ENCODE results near the gene USH1C.

Gene USH1C

GRCh38 chr11:17568944-17569343 is 24.7 kb upstream of the USH1C start:
- no peak for DNase-seq

DNA sequence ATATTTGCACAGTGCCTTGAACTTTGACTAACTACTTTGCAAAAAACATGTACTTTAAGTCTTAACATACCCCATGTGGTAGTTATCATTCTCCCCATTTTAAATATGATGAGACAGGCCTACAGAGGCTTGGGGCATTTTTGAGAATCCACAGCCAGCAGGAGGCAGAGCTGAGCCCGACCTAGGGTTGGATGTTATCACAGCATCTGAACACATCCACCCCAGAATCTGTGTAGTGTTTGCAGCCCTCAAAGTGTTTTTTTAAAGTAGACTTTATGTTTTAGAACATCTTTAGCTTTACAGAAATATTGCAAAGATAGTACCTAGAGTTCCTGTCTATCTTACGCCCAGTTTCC is 20.4 kb upstream of the USH1C start:
- DNase-seq = no peak

GRCh38 chr11:17563961-17564686 is 19.9 kb upstream of the USH1C start:
- no peak for DNase-seq

DNA sequence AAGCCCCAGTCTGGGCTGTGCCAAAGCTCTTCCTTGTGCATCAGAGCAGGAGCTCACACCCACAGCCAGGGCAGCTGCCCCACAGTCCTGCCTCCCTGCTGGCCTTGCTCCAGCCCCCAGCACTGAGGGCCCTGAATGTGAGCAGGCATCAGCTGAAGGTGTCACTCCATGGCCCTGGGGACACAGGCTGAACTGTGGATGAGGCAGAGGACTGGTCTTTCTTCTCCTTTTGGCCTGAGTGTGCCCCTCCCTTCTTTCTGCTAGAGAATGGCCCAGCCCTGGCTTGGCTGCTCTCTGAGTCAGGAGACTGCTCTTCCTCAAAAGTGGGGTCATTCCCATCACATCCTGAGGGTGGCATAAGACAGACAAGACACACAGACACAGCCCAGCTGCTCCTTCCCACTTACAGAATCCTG is 19.0 kb upstream of the USH1C start:
- no peak for DNase-seq

GRCh38 chr11:17561526-17561925 is 17.3 kb upstream of the USH1C start:
- no peak for DNase-seq

- no peak for DNase-seq
Measured at GRCh38 chr11:17561111-17561415, 16.8 kb upstream of the USH1C start.

- DNase-seq = no peak
Measured at GRCh38 chr11:17560281-17561110, 16.3 kb upstream of the USH1C start.

DNA sequence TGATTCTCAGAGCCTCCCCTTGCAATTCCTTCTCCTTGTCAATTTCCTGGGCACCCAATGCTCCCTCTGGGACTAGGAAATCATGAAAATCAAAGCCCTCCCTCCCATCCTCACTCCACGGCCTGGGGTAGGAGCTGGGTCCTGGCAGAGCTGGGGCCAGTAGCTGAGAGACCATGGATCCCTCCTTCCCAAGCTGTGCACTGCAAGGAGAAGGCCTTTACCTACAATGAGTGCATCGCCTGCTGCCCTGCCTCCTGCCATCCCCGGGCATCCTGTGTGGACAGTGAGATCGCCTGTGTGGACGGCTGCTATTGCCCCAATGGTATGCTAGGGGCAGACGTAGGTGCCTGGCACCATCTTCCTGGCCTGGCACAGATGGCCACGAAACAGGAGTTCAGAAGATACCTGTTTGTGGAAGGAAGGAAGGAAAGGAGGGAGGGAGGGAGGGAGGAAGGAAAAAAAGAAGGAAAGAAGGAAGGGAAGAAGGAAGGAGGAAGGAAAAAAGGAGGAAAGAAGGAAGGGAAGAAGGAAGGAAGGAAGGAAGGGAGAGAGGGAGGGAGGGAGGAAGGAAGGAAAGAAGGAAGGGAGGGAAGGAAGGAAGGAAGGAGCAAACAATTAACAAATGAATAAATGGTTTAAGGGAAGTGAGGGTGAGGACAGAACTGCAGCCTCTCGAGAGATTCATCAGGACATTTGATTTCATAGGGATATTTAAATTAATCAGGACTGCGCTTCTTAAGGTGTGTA is 15.3 kb upstream of the USH1C start:
- no peak for DNase-seq

DNA sequence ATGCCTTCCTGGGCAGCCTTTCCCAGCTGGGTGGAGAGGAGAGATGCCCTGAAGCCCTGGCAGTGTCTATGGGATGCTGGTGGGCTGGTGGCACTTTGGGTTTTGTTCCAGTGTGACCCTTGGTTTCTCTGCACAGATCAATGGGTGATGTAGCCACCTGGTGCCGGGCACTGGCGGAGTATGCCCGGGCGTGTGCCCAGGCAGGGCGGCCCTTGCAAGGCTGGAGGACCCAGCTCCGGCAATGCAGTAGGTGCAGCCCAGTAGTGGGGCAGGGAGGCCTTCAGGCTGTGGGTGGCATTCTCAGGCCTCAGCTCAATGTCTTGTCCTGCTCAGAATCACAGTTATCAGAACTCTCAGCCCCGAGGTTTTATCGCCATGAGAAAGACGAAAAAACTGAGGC is 14.7 kb upstream of the USH1C start:
- no peak for DNase-seq

DNA sequence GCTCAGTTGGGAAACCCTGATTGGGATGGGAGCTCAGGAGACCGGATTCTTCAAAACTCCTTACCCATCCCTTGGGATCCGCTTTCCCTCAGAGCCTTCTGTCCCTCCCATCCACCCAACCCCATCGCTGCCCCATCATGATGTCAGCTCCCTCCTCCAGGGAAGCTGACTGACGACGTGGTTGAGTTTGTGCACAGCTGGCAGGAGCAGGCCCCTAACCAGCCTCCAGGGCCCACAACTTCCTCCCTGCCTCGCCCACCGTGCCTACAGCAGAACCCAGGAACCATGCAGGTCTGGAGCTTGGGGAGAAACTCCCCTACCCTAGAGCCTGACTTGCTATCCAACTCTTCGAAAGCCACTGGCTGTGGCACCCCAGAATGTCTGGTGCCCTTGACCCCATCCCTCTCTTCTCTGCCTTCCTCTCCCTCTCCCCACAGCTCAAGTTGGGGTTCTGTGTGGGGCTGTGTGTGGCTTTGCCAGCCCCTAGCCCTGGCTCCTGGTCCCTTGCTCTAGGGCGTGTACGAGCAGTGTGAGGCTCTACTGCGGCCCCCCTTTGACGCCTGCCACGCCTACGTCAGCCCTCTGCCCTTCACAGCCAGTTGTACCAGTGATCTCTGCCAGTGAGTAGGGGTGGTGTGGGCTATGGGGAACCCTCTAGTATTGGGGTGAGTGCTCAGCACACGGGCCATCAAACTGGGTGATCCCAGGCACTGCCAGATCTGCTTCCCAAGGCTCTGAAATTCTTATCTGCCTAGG is 14.0 kb upstream of the USH1C start:
- no peak for DNase-seq

GRCh38 chr11:17556999-17557398 is 12.8 kb upstream of the USH1C start:
- DNase-seq = no peak

- DNase-seq = no peak
Measured at GRCh38 chr11:17554487-17554886, 10.3 kb upstream of the USH1C start.

- no peak for DNase-seq
Measured at GRCh38 chr11:17553249-17553546, 9.0 kb upstream of the USH1C start.

DNA sequence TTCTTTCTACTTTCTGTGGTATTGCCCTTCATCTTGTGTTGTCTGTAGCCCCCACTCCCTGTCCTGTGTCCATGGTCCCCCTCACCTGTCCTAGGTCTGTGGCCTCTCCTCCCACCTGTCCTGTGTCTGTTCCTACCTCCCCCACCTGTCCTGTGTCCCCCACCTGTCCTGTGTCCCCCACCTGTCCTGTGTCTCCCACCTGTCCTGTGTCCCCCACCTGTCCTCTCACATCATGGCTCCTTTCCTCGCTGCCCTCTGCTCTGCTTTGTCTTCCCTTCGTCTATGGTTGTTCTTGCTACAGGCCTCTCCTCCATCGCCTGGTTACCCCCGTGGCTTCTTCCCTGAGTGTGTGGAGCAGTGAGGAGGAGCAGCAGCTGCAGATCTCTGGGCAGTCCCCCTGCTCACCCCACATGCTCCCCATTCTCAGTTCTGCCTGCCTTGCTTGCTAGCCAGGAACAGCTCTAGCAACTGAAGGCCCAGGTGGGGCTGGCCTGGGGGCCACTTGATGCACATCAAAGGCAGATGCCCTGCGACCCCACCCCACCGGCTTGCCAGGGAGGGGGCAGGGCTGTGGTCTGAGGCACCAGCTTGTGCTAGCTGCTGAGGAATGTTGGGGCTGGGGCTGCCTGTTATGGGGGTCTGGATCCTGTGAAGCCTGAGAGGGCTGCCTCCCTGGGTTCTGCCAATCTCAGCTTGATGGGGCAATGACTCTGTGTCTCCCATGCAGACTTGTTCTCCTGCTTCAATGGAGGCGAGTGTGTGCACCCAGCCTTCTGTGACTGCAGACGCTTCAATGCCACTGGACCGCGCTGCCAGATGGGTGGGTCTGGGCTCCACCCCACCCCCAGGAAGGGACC is 8.4 kb upstream of the USH1C start:
- no peak for DNase-seq

- DNase-seq = no peak
Measured at GRCh38 chr11:17552041-17552355, 7.8 kb upstream of the USH1C start.

DNA sequence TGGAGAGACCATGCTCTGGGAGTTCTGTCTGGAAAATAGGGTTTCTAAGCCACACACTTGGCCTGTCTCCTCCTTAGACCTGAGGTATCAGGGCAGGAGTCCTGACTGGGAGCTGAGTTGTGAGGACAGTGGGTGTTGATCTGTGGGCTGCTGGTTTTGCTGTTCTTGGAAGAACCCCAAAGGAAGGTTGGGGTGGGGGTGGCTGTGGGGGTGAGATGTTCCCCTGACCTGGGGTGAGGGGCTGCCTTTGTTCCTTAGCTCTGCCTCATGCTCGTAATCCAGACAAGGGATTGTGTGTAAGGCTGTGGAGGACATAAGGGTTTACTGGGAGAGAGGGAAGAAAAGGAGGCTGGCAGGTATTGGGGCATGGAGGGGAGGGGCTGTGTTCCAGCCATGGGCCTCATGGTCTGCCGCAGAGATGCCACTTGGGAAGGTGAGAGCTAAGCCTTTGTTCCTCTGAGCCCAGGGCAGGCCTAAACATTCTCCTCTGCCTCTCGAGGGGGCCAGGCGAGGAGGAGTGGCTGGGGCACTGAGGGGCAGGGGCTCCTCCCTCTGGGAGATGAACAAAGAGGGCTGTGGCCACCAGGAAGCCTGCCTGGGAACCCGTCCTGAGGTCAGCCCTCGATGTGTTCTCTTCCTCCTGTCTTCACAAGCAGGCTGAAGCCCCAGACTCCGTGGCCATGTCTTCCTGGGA is 7.3 kb upstream of the USH1C start:
- DNase-seq = no peak

DNA sequence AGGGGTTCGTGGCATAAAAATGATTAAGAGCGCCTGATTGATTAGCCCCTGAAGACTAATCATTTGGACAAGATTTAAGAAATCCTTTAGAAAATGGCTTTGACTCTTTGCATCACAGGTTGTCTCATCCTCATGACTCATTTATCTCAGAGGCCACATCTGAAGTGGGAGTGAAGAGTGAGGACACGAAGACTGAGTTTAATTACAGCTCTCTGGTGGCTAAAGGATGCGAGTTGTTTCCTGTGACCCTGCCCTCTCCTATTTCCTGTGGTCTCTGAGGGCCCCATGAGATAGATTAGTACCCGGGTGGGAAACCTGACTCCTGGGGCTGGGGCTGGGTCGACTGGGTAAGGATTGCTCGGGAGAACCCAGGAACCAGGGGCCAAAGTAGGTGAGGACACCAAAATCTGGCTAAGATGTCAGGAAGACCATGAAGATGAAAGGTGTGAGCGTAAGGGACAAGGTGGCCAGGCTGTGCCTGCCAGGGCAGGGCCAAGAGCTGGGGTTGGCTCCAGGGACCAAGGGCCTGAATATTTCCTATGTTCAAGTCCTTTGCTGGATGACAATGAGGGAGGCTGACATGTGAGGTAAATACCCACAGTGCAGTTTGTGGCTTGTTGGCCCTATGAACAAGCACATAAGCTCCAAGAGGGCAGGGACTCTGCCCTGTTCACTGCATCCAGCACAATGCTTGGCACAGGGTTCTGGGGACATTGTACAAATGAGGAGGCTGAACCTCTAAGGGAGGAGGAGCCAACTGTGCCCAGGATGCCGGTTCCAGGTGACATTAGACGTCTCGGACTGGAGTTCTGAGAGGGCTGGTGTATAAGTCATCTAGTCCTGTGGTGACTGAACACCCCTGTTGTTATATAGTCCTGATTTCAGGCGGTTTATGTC is 6.5 kb upstream of the USH1C start:
- DNase-seq = no peak

DNA sequence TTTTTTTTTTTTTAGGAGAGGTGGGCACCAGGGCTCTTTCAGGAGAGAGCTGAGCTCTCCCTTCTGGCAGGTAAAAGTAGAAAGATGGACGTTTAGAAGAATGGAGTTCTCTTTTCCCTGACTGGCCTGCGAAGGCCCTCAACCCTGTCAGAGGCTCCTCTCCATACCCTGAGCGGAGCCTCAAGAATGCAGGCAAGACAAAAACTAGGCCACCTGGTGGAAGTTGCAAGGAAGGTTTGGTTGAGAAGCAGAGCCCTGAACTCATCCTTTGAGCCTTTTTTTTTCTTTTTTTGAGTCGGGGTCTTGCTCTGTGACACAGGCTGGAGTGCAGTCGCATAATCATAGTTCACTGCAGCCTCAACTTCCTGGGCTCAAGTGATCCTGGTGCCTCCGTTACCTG is 4.2 kb upstream of the USH1C start:
- no peak for DNase-seq

GRCh38 chr11:17547932-17548331 is 3.7 kb upstream of the USH1C start:
- DNase-seq = no peak

GRCh38 chr11:17547051-17547577 is 2.9 kb upstream of the USH1C start, which contains the start of gene OTOG:
OTOG (plus strand) TSS chr11:17547259; CDS start chr11:17547373, 114 bp downstream.
- no peak for DNase-seq

DNA sequence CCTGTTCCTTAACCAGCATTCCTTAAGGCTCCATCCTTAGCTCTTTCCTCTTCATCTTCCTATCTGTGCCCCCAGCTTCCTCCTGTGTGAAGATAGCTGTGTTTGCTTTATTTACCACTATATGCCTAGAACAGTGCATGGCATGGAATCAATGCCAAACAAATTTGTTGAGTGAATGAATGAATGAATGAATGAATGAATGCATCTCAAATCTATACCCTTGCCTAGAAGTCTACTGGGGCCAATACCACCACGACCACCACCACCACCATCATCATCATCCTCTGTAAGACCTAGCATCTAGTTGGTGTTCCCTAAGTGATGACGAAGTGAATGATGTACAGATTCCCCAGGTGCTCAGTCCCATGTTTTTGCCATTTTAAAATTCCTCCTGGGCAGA is 2.0 kb upstream of the USH1C start:
- no peak for DNase-seq

Measured in activated CD4-positive, alpha-beta T cell treated with anti-CD3 and anti-CD28 coated beads for 4 hours (primary cell).